Raji (cell line): ENCODE measurements around the gene NOSIP.

Experiments used
- POLR2A ChIP-seq: IDR thresholded peaks from 2 replicates; pipeline ENCODE4 v1.6.1; 2011; ENCODE audit warnings: low read depth, low read length, control low read depth; ENCODE audit not compliant: insufficient read depth

Gene NOSIP

GRCh38 chr19:49520705-49521319 lies 59.5 kb downstream of the NOSIP start:
- no peak for TF ChIP-seq POLR2A

- no peak for TF ChIP-seq POLR2A
These were observed 62.3 kb downstream of the NOSIP start for GRCh38 chr19:49518033-49518432.

GRCh38 chr19:49515767-49516166 lies 64.6 kb downstream of the NOSIP start:
- no peak for TF ChIP-seq POLR2A

- no peak for TF ChIP-seq POLR2A
These were observed 66.2 kb downstream of the NOSIP start for GRCh38 chr19:49514151-49514550.

- TF ChIP-seq POLR2A = no peak
These were observed 66.6 kb downstream of the NOSIP start for GRCh38 chr19:49513746-49514118.

- 0 out of 2 replicates have a peak, but pooled peaks have one; percentile 13 for TF ChIP-seq POLR2A
These were observed 67.2 kb downstream of the NOSIP start for GRCh38 chr19:49512970-49513745.

GRCh38 chr19:49507803-49508494 lies 72.4 kb downstream of the NOSIP start:
- no peak for TF ChIP-seq POLR2A

- TF ChIP-seq POLR2A = no peak
These were observed 73.7 kb downstream of the NOSIP start for GRCh38 chr19:49506575-49507105.
